Muscle layer of duodenum (tissue), 2 donors: ENCODE data around the gene MRGPRD.
"Not testable (repeated sequence)": the region's sequence is repeated elsewhere in the genome, so short reads cannot be mapped to it uniquely, and the experiment has no call there.

Source experiments
- H3K27ac ChIP-seq: one replicate; pipeline ENCODE4 v1.7.0; 2013; ENCODE audit warnings: mild to moderate bottlenecking, low read length
- H3K27me3 ChIP-seq: one replicate; pipeline ENCODE4 v1.7.0; 2013; ENCODE audit warnings: low read depth, mild to moderate bottlenecking, control low read depth, low read length
- H3K36me3 ChIP-seq, 2 donors: one replicate each; pipeline ENCODE4 v1.7.0; 2013; ENCODE audit warnings: low read length in 2 of 2, control low read depth in 1 of 2, mild to moderate bottlenecking in 1 of 2; ENCODE audit not compliant: insufficient read depth in 2 of 2, control insufficient read depth in 1 of 2
- H3K4me1 ChIP-seq, 2 donors: one replicate each; pipeline ENCODE4 v1.7.0; 2013; ENCODE audit warnings: low read length in 2 of 2, mild to moderate bottlenecking in 2 of 2, control low read depth in 1 of 2, moderate library complexity in 1 of 2; ENCODE audit not compliant: insufficient read depth in 2 of 2, control insufficient read depth in 1 of 2
- H3K4me3 ChIP-seq, 2 donors: one replicate each; pipeline ENCODE4 v1.7.0; 2013; ENCODE audit warnings: low read length in 2 of 2, low read depth in 1 of 2, mild to moderate bottlenecking in 1 of 2
- H3K9me3 ChIP-seq, 2 donors: one replicate each; pipeline ENCODE4 v1.7.0; 2013; ENCODE audit warnings: low read length in 2 of 2, control low read depth in 1 of 2, mild to moderate bottlenecking in 1 of 2; ENCODE audit not compliant: control insufficient read depth in 1 of 2
- donor health status: healthy.

MRGPRD gene

GRCh38 chr11:69005183-69005630 lies 24.4 kb upstream of the MRGPRD start:
- Histone ChIP-seq H3K4me3 (no peak overlapping the region), H3K9me3 (no peaks in the 10 kb centered on the region), H3K4me1 (peaks cover 12 to 91% of the 10 kb centered on the region in 2 donors), H3K36me3 (peaks cover 19 to 36% of the 10 kb centered on the region in 2 donors), H3K27me3 (no peaks in the 10 kb centered on the region), H3K27ac (no peak overlapping the region)

DNA sequence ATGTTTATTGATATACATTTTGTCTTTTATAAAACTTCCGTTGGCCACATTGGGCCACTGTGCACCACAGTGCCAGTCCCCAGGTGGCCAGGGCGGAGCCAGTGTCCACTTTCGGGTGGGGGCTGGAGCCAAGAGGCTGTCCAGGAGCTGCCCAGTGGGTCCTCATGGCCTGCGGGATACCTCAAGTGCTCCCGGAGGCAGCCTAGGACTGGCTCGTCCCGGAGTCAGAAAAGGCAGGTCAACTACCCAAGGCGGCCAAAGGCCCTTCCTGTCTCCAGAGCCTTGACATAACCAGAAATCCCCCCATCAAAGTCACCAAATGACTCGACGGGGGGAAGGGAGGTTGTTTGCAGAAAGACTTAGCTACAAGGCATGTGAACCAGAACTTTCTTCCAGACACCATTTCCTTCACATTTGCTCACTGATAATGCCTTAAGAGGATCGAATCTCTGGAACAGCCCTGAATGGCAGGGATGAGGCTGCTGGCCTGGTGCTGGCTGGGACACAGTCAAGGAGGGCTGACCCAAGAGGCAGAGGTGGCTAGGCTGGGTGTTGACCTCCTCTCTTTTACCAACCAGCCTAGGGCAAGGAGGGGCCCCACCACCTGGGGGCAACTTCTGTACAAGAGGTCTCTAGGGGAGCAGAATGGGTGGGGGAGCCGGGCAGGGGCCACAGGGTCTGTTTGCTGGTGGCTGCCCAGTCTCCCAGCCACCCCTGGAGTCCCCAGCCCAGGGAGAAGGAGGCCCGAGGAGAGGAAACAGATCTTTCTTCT lies 23.8 kb upstream of the MRGPRD start:
- no peaks in the 10 kb centered on the region for H3K9me3 ChIP-seq
- peaks cover 19 to 36% of the 10 kb centered on the region in 2 donors for H3K36me3 ChIP-seq
- no peaks in the 10 kb centered on the region for H3K27me3 ChIP-seq
- peaks cover 14 to 89% of the 10 kb centered on the region in 2 donors for H3K4me1 ChIP-seq
- peak overlapping the region; percentile 49 for H3K27ac ChIP-seq
- no peak overlapping the region for H3K4me3 ChIP-seq

DNA sequence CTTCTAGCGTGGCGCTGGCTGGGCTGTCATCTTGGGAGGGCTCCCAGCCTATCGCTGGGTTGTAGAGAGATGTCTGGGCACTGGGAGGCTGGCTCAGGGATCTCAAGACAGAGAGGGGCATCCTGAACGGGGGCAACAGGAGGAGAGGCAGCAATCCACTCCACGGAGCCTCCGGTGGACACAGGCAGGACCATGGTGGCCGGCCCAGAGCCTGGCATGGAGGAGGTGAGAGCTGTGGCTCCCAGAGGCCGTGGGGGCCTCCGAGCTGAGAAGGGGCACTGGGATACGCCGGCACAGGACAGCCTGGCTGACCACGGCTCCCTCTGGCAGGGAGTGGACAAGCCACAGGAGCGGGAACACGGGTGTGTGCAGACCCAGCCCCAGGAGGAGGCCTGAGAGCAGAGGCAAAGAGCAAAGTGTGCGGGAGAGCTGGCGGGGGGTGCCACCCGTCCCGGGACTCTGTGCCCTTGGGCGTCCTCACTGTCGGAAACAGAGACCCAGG lies 23.1 kb upstream of the MRGPRD start:
- H3K9me3 ChIP-seq = no peaks in the 10 kb centered on the region
- H3K27ac ChIP-seq = no peak overlapping the region
- peaks cover 19 to 33% of the 10 kb centered on the region in 2 donors for H3K36me3 ChIP-seq
- H3K4me1 ChIP-seq = peaks cover 10 to 87% of the 10 kb centered on the region in 2 donors
- H3K27me3 ChIP-seq = no peaks in the 10 kb centered on the region
- no peak overlapping the region for H3K4me3 ChIP-seq

GRCh38 chr11:69003301-69003865 lies 22.6 kb upstream of the MRGPRD start:
- H3K9me3 ChIP-seq = no peaks in the 10 kb centered on the region
- H3K27ac ChIP-seq = peak overlapping the region; percentile 45
- peaks cover 9 to 86% of the 10 kb centered on the region in 2 donors for H3K4me1 ChIP-seq
- no peak overlapping the region for H3K4me3 ChIP-seq
- peaks cover 19 to 32% of the 10 kb centered on the region in 2 donors for H3K36me3 ChIP-seq
- no peaks in the 10 kb centered on the region for H3K27me3 ChIP-seq

- Histone ChIP-seq H3K4me1 (peaks cover 9 to 86% of the 10 kb centered on the region in 2 donors), H3K9me3 (no peaks in the 10 kb centered on the region), H3K27me3 (no peaks in the 10 kb centered on the region), H3K36me3 (peaks cover 19 to 32% of the 10 kb centered on the region in 2 donors), H3K4me3 (peak overlapping the region in 1 of 2 donors; percentile 11), H3K27ac (peak overlapping the region; percentile 45)
Observed at GRCh38 chr11:69002570-69003231, 21.9 kb upstream of the MRGPRD start.

GRCh38 chr11:69002110-69002569 lies 21.4 kb upstream of the MRGPRD start:
- no peaks in the 10 kb centered on the region for H3K9me3 ChIP-seq
- peaks cover 19 to 29% of the 10 kb centered on the region in 2 donors for H3K36me3 ChIP-seq
- peaks cover 9 to 85% of the 10 kb centered on the region in 2 donors for H3K4me1 ChIP-seq
- H3K27ac ChIP-seq = peak overlapping the region; percentile 45
- no peaks in the 10 kb centered on the region for H3K27me3 ChIP-seq
- peak overlapping the region in 1 of 2 donors; percentile 11 for H3K4me3 ChIP-seq

GRCh38 chr11:69001243-69002081 lies 20.7 kb upstream of the MRGPRD start:
- Histone ChIP-seq H3K27me3 (no peaks in the 10 kb centered on the region), H3K4me1 (peaks cover 9 to 78% of the 10 kb centered on the region in 2 donors), H3K27ac (peak overlapping the region; percentile 45), H3K36me3 (peaks cover 19 to 22% of the 10 kb centered on the region in 2 donors), H3K9me3 (no peaks in the 10 kb centered on the region), H3K4me3 (peak overlapping the region in 1 of 2 donors; percentile 23)

GRCh38 chr11:69000831-69001242 lies 20.1 kb upstream of the MRGPRD start:
- no peaks in the 10 kb centered on the region for H3K9me3 ChIP-seq
- H3K4me1 ChIP-seq = peaks cover 9 to 72% of the 10 kb centered on the region in 2 donors
- peaks cover 18 to 19% of the 10 kb centered on the region in 2 donors for H3K36me3 ChIP-seq
- peak overlapping the region; percentile 45 for H3K27ac ChIP-seq
- H3K4me3 ChIP-seq = peak overlapping the region in 1 of 2 donors; percentile 23
- H3K27me3 ChIP-seq = no peaks in the 10 kb centered on the region

GRCh38 chr11:69000391-69000790 lies 19.6 kb upstream of the MRGPRD start:
- H3K4me1 ChIP-seq = peaks cover 9 to 68% of the 10 kb centered on the region in 2 donors
- no peaks in the 10 kb centered on the region for H3K27me3 ChIP-seq
- peak overlapping the region; percentile 84 for H3K27ac ChIP-seq
- no peaks in the 10 kb centered on the region for H3K9me3 ChIP-seq
- peak overlapping the region in 1 of 2 donors; percentile 27 for H3K4me3 ChIP-seq
- peaks cover 14 to 17% of the 10 kb centered on the region in 2 donors for H3K36me3 ChIP-seq

GRCh38 chr11:68999748-69000355 lies 19.1 kb upstream of the MRGPRD start:
- H3K4me1 ChIP-seq = peaks cover 9 to 62% of the 10 kb centered on the region in 2 donors
- not testable (repeated sequence) for H3K27me3 ChIP-seq, H3K9me3 ChIP-seq
- H3K4me3 ChIP-seq = peak overlapping the region in 1 of 2 donors; percentile 27
- H3K36me3 ChIP-seq = peaks cover 9 to 14% of the 10 kb centered on the region in 2 donors
- peak overlapping the region; percentile 84 for H3K27ac ChIP-seq
